ENCODE data around the gene TSPAN5. TPM values are rescaled to one million over a fixed set of nuclear protein-coding genes. Genes with fewer than 3 reads are reported as not detected.

Gene TSPAN5
- total and polyA plus RNA-seq, 3 experiments from 2014 or later, result 15.9 to 29.7 (median 16.7) TPM

- H3K4me1 Mint-ChIP-seq, result peaks cover 36 to 43% (median 37%) of the 10 kb centered on the region in 3 donors
- H3K4me1 ChIP-seq (ENCODE audit: insufficient read depth, low read length), result peaks cover 31% of the 10 kb centered on the region
- H3K27me3 Mint-ChIP-seq, result no peaks in the 10 kb centered on the region
- POLR2A ChIA-PET, result no interaction called here
- H3K36me3 Mint-ChIP-seq, result peaks cover 2 to 6% (median 4%) of the 10 kb centered on the region in 3 donors
- no peak overlapping the region for H3K27ac ChIP-seq (ENCODE audit: low read depth, low read length)
- CTCF ChIA-PET, result no interaction called here
- no peak for DNase-seq
- H3K4me3 Mint-ChIP-seq, result no peak overlapping the region
- peaks cover 4% of the 10 kb centered on the region for H3K9me3 ChIP-seq (ENCODE audit: low read length)
- H3K36me3 ChIP-seq (ENCODE audit: insufficient read depth, low read length), result no peaks in the 10 kb centered on the region
- peaks cover 0 to 9% (median 5%) of the 10 kb centered on the region in 5 donors for H3K9me3 Mint-ChIP-seq
- no peaks in the 10 kb centered on the region for H3K27me3 ChIP-seq (ENCODE audit: insufficient read depth, low read length, poor library complexity, severe bottlenecking)
- H3K27ac Mint-ChIP-seq, result no peak overlapping the region
- no peak overlapping the region for H3K4me3 ChIP-seq (ENCODE audit: low read length)
These were observed 58.7 kb downstream of the TSPAN5 start for GRCh38 chr4:98599617-98600205.

DNA sequence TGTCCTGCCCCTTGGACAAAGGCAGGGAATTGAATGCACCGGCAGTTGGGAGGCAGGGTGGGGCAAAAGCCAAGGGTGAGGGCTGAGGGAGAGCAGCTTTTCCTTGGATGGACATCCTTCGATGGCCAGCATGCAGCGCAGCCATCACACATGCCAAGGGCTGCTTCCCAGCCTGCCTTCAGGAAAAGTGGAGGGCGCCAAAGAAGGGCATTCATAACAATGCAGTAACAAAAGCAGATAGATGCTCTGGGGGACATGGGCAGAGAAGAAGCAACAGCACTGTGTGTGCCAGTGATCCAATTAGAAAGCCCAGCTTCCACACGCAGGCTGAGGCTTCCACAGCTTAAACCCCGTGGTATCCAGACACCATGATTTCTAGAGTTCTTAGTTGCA, 71.5 kb downstream of the TSPAN5 start:
- H3K9me3 Mint-ChIP-seq, result no peaks in the 10 kb centered on the region
- CTCF ChIA-PET, result no interaction called here

DNA sequence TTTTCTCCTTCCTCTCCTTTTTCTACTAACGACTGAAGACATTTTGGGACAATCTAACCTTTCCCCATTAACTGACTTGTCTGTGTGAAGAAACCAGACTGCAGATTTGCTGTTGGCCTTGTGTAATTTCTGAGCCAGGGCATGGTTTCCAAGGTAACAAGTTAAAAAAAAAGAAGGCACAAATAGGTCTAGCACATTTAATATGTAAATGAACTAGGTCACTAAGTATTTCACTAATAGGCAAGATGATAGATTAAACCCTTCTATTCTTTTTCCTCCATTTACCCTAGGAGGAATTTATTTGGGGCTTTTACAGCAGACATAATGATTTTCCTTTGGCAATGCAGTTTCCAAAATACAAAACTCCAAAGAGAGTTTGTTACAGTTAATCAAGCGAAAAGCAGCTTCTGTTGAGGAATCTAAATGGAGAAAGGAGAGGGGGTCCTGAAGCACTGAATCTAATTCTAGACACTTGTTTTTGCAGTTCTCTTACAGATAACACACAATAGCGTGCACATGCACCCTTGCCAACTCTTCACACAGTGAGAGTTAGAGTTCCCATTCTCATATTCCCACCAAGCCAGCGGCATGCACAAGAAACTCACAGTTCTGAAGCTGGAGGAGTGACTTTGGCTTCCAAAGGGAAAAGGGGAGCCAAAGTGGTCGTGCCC, 72.0 kb downstream of the TSPAN5 start:
- POLR2A ChIA-PET, result no interaction called here
- peaks cover 14 to 66% (median 40%) of the 10 kb centered on the region in 3 donors for H3K4me1 Mint-ChIP-seq
- H3K4me3 ChIP-seq (ENCODE audit: low read length), result no peak overlapping the region
- no peaks in the 10 kb centered on the region for H3K27me3 Mint-ChIP-seq
- no peak overlapping the region for H3K27ac ChIP-seq (ENCODE audit: low read depth, low read length)
- no peak for DNase-seq
- CTCF ChIA-PET, result no interaction called here
- H3K36me3 Mint-ChIP-seq, result peaks cover 0 to 4% (median 0%) of the 10 kb centered on the region in 3 donors
- H3K27me3 ChIP-seq (ENCODE audit: insufficient read depth, low read length, poor library complexity, severe bottlenecking), result no peaks in the 10 kb centered on the region
- H3K4me3 Mint-ChIP-seq, result no peak overlapping the region
- no peaks in the 10 kb centered on the region for H3K9me3 ChIP-seq (ENCODE audit: low read length)
- H3K27ac Mint-ChIP-seq, result peak overlapping the region in 1 of 8 donors; percentile 4
- no peaks in the 10 kb centered on the region for H3K36me3 ChIP-seq (ENCODE audit: insufficient read depth, low read length)
- no peaks in the 10 kb centered on the region for H3K4me1 ChIP-seq (ENCODE audit: insufficient read depth, low read length)
- H3K9me3 Mint-ChIP-seq, result no peaks in the 10 kb centered on the region

More for the DNA sequence above, 71.5 kb downstream of the TSPAN5 start:
- peaks cover 13 to 62% (median 35%) of the 10 kb centered on the region in 3 donors for H3K4me1 Mint-ChIP-seq
- DNase-seq, result no peak
- peaks cover 0 to 4% (median 0%) of the 10 kb centered on the region in 3 donors for H3K36me3 Mint-ChIP-seq
- POLR2A ChIA-PET, result no interaction called here
- no peaks in the 10 kb centered on the region for H3K27me3 Mint-ChIP-seq
- H3K4me3 Mint-ChIP-seq, result no peak overlapping the region
- Histone ChIP-seq H3K27ac (ENCODE audit: low read depth, low read length) (no peak overlapping the region), H3K9me3 (ENCODE audit: low read length) (no peaks in the 10 kb centered on the region), H3K4me3 (ENCODE audit: low read length) (no peak overlapping the region), H3K36me3 (ENCODE audit: insufficient read depth, low read length) (no peaks in the 10 kb centered on the region), H3K4me1 (ENCODE audit: insufficient read depth, low read length) (no peaks in the 10 kb centered on the region), H3K27me3 (ENCODE audit: insufficient read depth, low read length, poor library complexity, severe bottlenecking) (no peaks in the 10 kb centered on the region)
- H3K27ac Mint-ChIP-seq, result peak overlapping the region in 1 of 8 donors; percentile 27

DNA sequence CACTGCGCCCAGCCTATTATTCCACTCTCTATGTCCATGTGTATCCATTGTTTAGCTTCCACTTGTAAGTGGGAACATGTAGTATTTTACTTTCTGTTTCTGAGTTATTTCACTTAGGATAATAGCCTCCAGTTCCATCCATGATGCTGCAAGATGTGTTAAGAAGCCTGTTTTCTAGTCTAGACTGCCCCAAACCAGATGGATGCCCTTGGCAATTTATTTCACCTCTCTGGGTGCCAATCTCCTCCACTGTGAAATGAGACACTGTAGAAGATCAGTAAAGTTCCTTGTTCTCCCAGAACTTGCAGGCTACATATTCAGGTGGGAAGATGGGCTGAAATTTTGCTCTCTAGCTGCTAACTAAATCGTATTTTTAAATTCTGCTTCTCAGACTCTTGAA, 72.8 kb downstream of the TSPAN5 start:
- Mint-ChIP-seq H3K27me3 (no peaks in the 10 kb centered on the region), H3K4me3 (no peak overlapping the region), H3K27ac (peak overlapping the region in 1 of 8 donors; percentile 4), H3K9me3 (no peaks in the 10 kb centered on the region), H3K36me3 (peaks cover 0 to 4% (median 0%) of the 10 kb centered on the region in 3 donors), H3K4me1 (peaks cover 20 to 75% (median 49%) of the 10 kb centered on the region in 3 donors)
- Histone ChIP-seq H3K4me1 (ENCODE audit: insufficient read depth, low read length) (no peaks in the 10 kb centered on the region), H3K27ac (ENCODE audit: low read depth, low read length) (no peak overlapping the region), H3K27me3 (ENCODE audit: insufficient read depth, low read length, poor library complexity, severe bottlenecking) (no peaks in the 10 kb centered on the region), H3K4me3 (ENCODE audit: low read length) (no peak overlapping the region), H3K9me3 (ENCODE audit: low read length) (no peaks in the 10 kb centered on the region), H3K36me3 (ENCODE audit: insufficient read depth, low read length) (no peaks in the 10 kb centered on the region)
- ChIA-PET CTCF (no interaction called here), POLR2A (no interaction called here)
- DNase-seq, result no peak

- no peaks in the 10 kb centered on the region for H3K27me3 ChIP-seq (ENCODE audit: insufficient read depth, low read length, poor library complexity, severe bottlenecking)
- H3K27ac ChIP-seq (ENCODE audit: low read depth, low read length), result no peak overlapping the region
- H3K36me3 Mint-ChIP-seq, result peaks cover 0 to 4% (median 0%) of the 10 kb centered on the region in 3 donors
- no peak overlapping the region for H3K4me3 ChIP-seq (ENCODE audit: low read length)
- H3K4me1 ChIP-seq (ENCODE audit: insufficient read depth, low read length), result no peaks in the 10 kb centered on the region
- H3K27ac Mint-ChIP-seq, result peak overlapping the region in 1 of 8 donors; percentile 50
- peaks cover 24 to 75% (median 51%) of the 10 kb centered on the region in 3 donors for H3K4me1 Mint-ChIP-seq
- no peak overlapping the region for H3K4me3 Mint-ChIP-seq
- POLR2A ChIA-PET, result no interaction called here
- H3K36me3 ChIP-seq (ENCODE audit: insufficient read depth, low read length), result no peaks in the 10 kb centered on the region
- CTCF ChIA-PET, result no interaction called here
- no peak for DNase-seq
- no peaks in the 10 kb centered on the region for H3K9me3 Mint-ChIP-seq
- no peaks in the 10 kb centered on the region for H3K9me3 ChIP-seq (ENCODE audit: low read length)
- H3K27me3 Mint-ChIP-seq, result no peaks in the 10 kb centered on the region
These were observed 74.1 kb downstream of the TSPAN5 start for GRCh38 chr4:98584265-98584664.

DNA sequence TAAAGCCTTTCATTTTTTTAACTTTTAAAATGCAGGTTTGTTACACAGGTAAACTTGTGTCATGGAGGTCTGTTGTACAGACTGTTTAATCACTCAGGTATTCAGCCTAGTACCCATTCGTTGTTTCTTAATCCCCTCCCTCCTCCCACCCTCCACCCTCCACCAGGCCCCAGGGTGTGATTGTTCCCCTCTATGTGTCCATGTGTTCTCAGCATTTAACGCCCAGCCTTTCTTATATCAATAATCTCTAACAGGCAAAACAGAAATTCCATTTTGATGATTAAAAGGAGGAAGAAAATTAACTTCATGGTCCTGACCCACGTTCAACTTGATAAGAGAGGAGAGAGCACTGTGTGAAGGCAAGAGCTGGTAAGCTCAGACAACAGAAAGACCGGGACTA, 75.1 kb downstream of the TSPAN5 start:
- Histone ChIP-seq H3K4me3 (ENCODE audit: low read length) (no peak overlapping the region), H3K27ac (ENCODE audit: low read depth, low read length) (no peak overlapping the region), H3K9me3 (ENCODE audit: low read length) (no peaks in the 10 kb centered on the region), H3K27me3 (ENCODE audit: insufficient read depth, low read length, poor library complexity, severe bottlenecking) (no peaks in the 10 kb centered on the region), H3K4me1 (ENCODE audit: insufficient read depth, low read length) (peaks cover 4% of the 10 kb centered on the region), H3K36me3 (ENCODE audit: insufficient read depth, low read length) (no peaks in the 10 kb centered on the region)
- Mint-ChIP-seq H3K4me1 (peaks cover 33 to 78% (median 55%) of the 10 kb centered on the region in 3 donors), H3K36me3 (peaks cover 0 to 4% (median 0%) of the 10 kb centered on the region in 3 donors), H3K4me3 (no peak overlapping the region), H3K27me3 (no peaks in the 10 kb centered on the region), H3K9me3 (no peaks in the 10 kb centered on the region), H3K27ac (peak overlapping the region in 1 of 8 donors; percentile 20)
- ChIA-PET POLR2A (no interaction called here), CTCF (no interaction called here)
- no peak for DNase-seq

DNA sequence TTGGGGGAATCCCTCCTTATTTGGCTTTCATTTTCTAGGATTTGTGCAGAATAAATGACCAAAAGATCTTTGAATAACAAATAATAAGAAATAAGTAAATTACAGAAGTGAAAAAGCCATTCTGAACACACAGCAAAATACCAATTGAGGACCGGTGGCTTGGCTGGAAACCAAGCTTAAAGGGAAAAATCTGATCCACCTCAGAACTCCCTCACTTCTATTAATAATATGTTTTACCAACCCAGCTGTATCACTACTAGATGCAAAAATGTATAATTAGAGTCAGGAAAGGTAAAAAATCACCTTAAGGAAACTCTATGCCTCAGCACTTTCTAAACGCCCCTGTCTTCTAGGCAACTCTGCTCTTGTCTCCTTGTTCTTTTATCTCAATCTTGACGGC, 77.3 kb downstream of the TSPAN5 start:
- Histone ChIP-seq H3K4me1 (ENCODE audit: insufficient read depth, low read length) (peaks cover 4% of the 10 kb centered on the region), H3K4me3 (ENCODE audit: low read length) (no peak overlapping the region), H3K27ac (ENCODE audit: low read depth, low read length) (no peak overlapping the region), H3K27me3 (ENCODE audit: insufficient read depth, low read length, poor library complexity, severe bottlenecking) (no peaks in the 10 kb centered on the region), H3K36me3 (ENCODE audit: insufficient read depth, low read length) (no peaks in the 10 kb centered on the region), H3K9me3 (ENCODE audit: low read length) (no peaks in the 10 kb centered on the region)
- ChIA-PET POLR2A (no interaction called here), CTCF (no interaction called here)
- no peak for DNase-seq
- no peaks in the 10 kb centered on the region for H3K27me3 Mint-ChIP-seq
- H3K9me3 Mint-ChIP-seq, result no peaks in the 10 kb centered on the region
- no peak overlapping the region for H3K4me3 Mint-ChIP-seq
- peaks cover under 1 to 5% (median 1%) of the 10 kb centered on the region in 3 donors for H3K36me3 Mint-ChIP-seq
- no peak overlapping the region for H3K27ac Mint-ChIP-seq
- H3K4me1 Mint-ChIP-seq, result peaks cover 38 to 71% (median 57%) of the 10 kb centered on the region in 3 donors

GRCh38 chr4:98577956-98578355, 80.5 kb downstream of the TSPAN5 start:
- H3K4me1 Mint-ChIP-seq, result peaks cover 33 to 53% (median 50%) of the 10 kb centered on the region in 3 donors
- Histone ChIP-seq H3K4me3 (ENCODE audit: low read length) (no peak overlapping the region), H3K4me1 (ENCODE audit: insufficient read depth, low read length) (peaks cover 4% of the 10 kb centered on the region), H3K9me3 (ENCODE audit: low read length) (no peaks in the 10 kb centered on the region), H3K27ac (ENCODE audit: low read depth, low read length) (no peak overlapping the region), H3K27me3 (ENCODE audit: insufficient read depth, low read length, poor library complexity, severe bottlenecking) (no peaks in the 10 kb centered on the region), H3K36me3 (ENCODE audit: insufficient read depth, low read length) (no peaks in the 10 kb centered on the region)
- H3K27ac Mint-ChIP-seq, result peak overlapping the region in 3 of 8 donors; percentile 17 to 57 (median 23)
- peak overlapping the region in 3 of 7 donors; percentile 8 to 62 (median 51) for H3K4me3 Mint-ChIP-seq
- H3K36me3 Mint-ChIP-seq, result peaks cover 3 to 20% (median 10%) of the 10 kb centered on the region in 3 donors
- DNase-seq, result no peak
- ChIA-PET CTCF (no interaction called here), POLR2A (no interaction called here)
- no peaks in the 10 kb centered on the region for H3K27me3 Mint-ChIP-seq
- no peaks in the 10 kb centered on the region for H3K9me3 Mint-ChIP-seq

All from CD8-positive, alpha-beta memory T cell (primary cell).